Activated CD8-positive, alpha-beta memory T cell treated with anti-CD3 and anti-CD28 coated beads, Interleukin-2, amount 10 ng/mL, durations not matched to agents 7 days and 5 days (primary cell): Measurements from ENCODE around the gene CNOT6. TPM values are rescaled to one million over a fixed set of nuclear protein-coding genes. Genes with fewer than 3 reads are reported as not detected.
"Not testable (repeated sequence)": the region's sequence is repeated elsewhere in the genome, so short reads cannot be mapped to it uniquely, and the experiment has no call there.

Source experiments
- ATAC-seq: fragments of 150-1000 bp; cut with Tn5 transposase; one replicate; pipeline ENCODE4 v1.10.0; 2021; ENCODE audit warnings: moderate library complexity
- CTCF ChIA-PET: fragments of 350-600 bp; sonication (Branson Sonifier 250); formaldehyde crosslinking; loops from one replicate; lab custom pipeline; 2021; ENCODE audit warnings: antibody characterized with exemption; lab: Charles Lee
- DNase-seq: peaks from one replicate; pipeline ENCODE4 v3.0.0-alpha.2; 2020
- H3K27ac Mint-ChIP-seq: one replicate; pipeline ENCODE4 v1.8.0; 2021; ENCODE audit warnings: mild to moderate bottlenecking, mixed read lengths
- H3K27me3 Mint-ChIP-seq: one replicate; pipeline ENCODE4 v1.8.0; 2021; ENCODE audit warnings: mixed read lengths
- H3K36me3 Mint-ChIP-seq: one replicate; pipeline ENCODE4 v1.8.0; 2021; ENCODE audit warnings: mild to moderate bottlenecking, mixed read lengths
- H3K4me1 Mint-ChIP-seq: one replicate; pipeline ENCODE4 v1.8.0; 2021; ENCODE audit warnings: mixed read lengths
- H3K4me3 Mint-ChIP-seq: one replicate; pipeline ENCODE4 v1.8.0; 2021; ENCODE audit warnings: mild to moderate bottlenecking, moderate library complexity, mixed read lengths
- H3K9me3 Mint-ChIP-seq: one replicate; pipeline ENCODE4 v1.8.0; 2022; ENCODE audit warnings: low read depth, mixed read lengths
- total RNA-seq, 2 experiments: library from RNA; stranded (reverse); gene quantifications; one replicate each; pipeline ENCODE4 v1.2.3, GENCODE V29; 2021

The CNOT6 gene
- total RNA-seq, 2 experiments from 2014 or later: 39.7 to 44.4 TPM

- no peak overlapping the region for H3K4me3 Mint-ChIP-seq
- DNase-seq (no peak), ATAC-seq (no peak)
- H3K27ac Mint-ChIP-seq: no peak overlapping the region
- CTCF ChIA-PET: interaction anchor here (1.2 to 4.6 kb wide), 3 partner anchors 108 to 173 kb away, joined by 3 to 25 read pairs (median 3); no protein-coding TSS in a partner anchor
- H3K4me1 Mint-ChIP-seq: no peaks in the 10 kb centered on the region
- H3K36me3 Mint-ChIP-seq: no peaks in the 10 kb centered on the region
- H3K27me3 Mint-ChIP-seq: peaks cover 14% of the 10 kb centered on the region
- H3K9me3 Mint-ChIP-seq: no peaks in the 10 kb centered on the region
Observed at GRCh38 chr5:180467028-180467975, 26.9 kb upstream of the CNOT6 start.

GRCh38 chr5:180467989-180468731 is 26.0 kb upstream of the CNOT6 start:
- Mint-ChIP-seq H3K9me3 (no peaks in the 10 kb centered on the region), H3K4me1 (no peaks in the 10 kb centered on the region), H3K4me3 (no peak overlapping the region), H3K27ac (no peak overlapping the region), H3K36me3 (no peaks in the 10 kb centered on the region), H3K27me3 (peaks cover 19% of the 10 kb centered on the region)
- no peak for ATAC-seq
- DNase-seq: no peak
- CTCF ChIA-PET: interaction anchor here (4.6 kb wide), 1 partner anchor 174 kb away, joined by 25 read pairs; no protein-coding TSS in a partner anchor

- DNase-seq: no peak
- Mint-ChIP-seq H3K9me3 (no peaks in the 10 kb centered on the region), H3K4me3 (no peak overlapping the region), H3K27ac (no peak overlapping the region), H3K36me3 (no peaks in the 10 kb centered on the region), H3K27me3 (peaks cover 19% of the 10 kb centered on the region), H3K4me1 (no peaks in the 10 kb centered on the region)
- ATAC-seq: no peak
- CTCF ChIA-PET: interaction anchor here (1.4 to 4.6 kb wide), 2 partner anchors 60 to 175 kb away, joined by 3 to 25 read pairs; no protein-coding TSS in a partner anchor
Observed at GRCh38 chr5:180468732-180469585, 25.2 kb upstream of the CNOT6 start.

GRCh38 chr5:180469586-180469865 is 24.7 kb upstream of the CNOT6 start:
- no peak for ATAC-seq
- DNase-seq: no peak
- Mint-ChIP-seq H3K4me3 (no peak overlapping the region), H3K4me1 (no peaks in the 10 kb centered on the region), H3K9me3 (no peaks in the 10 kb centered on the region), H3K36me3 (no peaks in the 10 kb centered on the region), H3K27me3 (peaks cover 19% of the 10 kb centered on the region), H3K27ac (no peak overlapping the region)
- CTCF ChIA-PET: interaction anchor here (1.4 to 4.6 kb wide), 2 partner anchors 61 to 175 kb away, joined by 3 to 25 read pairs; no protein-coding TSS in a partner anchor

- H3K9me3 Mint-ChIP-seq: no peaks in the 10 kb centered on the region
- no peak overlapping the region for H3K4me3 Mint-ChIP-seq
- CTCF ChIA-PET: interaction anchor here (1.4 to 4.6 kb wide), 4 partner anchors 61 to 175 kb away, joined by 3 to 25 read pairs (median 12); no protein-coding TSS in a partner anchor
- no peaks in the 10 kb centered on the region for H3K4me1 Mint-ChIP-seq
- no peak for ATAC-seq
- peaks cover 19% of the 10 kb centered on the region for H3K27me3 Mint-ChIP-seq
- no peaks in the 10 kb centered on the region for H3K36me3 Mint-ChIP-seq
- H3K27ac Mint-ChIP-seq: no peak overlapping the region
- DNase-seq: no peak
Observed at GRCh38 chr5:180469866-180470265, 24.3 kb upstream of the CNOT6 start.

GRCh38 chr5:180470361-180470760 is 23.8 kb upstream of the CNOT6 start:
- Mint-ChIP-seq H3K4me3 (no peak overlapping the region), H3K27ac (no peak overlapping the region), H3K4me1 (no peaks in the 10 kb centered on the region), H3K9me3 (no peaks in the 10 kb centered on the region), H3K36me3 (no peaks in the 10 kb centered on the region), H3K27me3 (peaks cover 19% of the 10 kb centered on the region)
- DNase-seq: no peak
- CTCF ChIA-PET: interaction anchor here (1.0 to 4.6 kb wide), 9 partner anchors 9 to 176 kb away, joined by 3 to 25 read pairs (median 6); partner anchors contain the start of gene CNOT6
- ATAC-seq: no peak

GRCh38 chr5:180470966-180471582 is 23.1 kb upstream of the CNOT6 start:
- H3K27me3 Mint-ChIP-seq: peaks cover 19% of the 10 kb centered on the region
- no peak overlapping the region for H3K4me3 Mint-ChIP-seq
- H3K36me3 Mint-ChIP-seq: no peaks in the 10 kb centered on the region
- H3K9me3 Mint-ChIP-seq: no peaks in the 10 kb centered on the region
- peak; percentile 83 for ATAC-seq
- CTCF ChIA-PET: interaction anchor here (1.0 to 4.6 kb wide), 11 partner anchors 10 to 268 kb away, joined by 3 to 25 read pairs (median 5); partner anchors contain the start of gene CNOT6
- no peak overlapping the region for H3K27ac Mint-ChIP-seq
- no peaks in the 10 kb centered on the region for H3K4me1 Mint-ChIP-seq
- DNase-seq: peak; percentile 66

- CTCF ChIA-PET: interaction anchor here (1.0 to 4.6 kb wide), 10 partner anchors 9 to 269 kb away, joined by 3 to 25 read pairs (median 6); partner anchors contain the start of gene CNOT6
- peaks cover 19% of the 10 kb centered on the region for H3K27me3 Mint-ChIP-seq
- no peaks in the 10 kb centered on the region for H3K36me3 Mint-ChIP-seq
- no peak for ATAC-seq
- H3K27ac Mint-ChIP-seq: no peak overlapping the region
- H3K4me3 Mint-ChIP-seq: no peak overlapping the region
- H3K9me3 Mint-ChIP-seq: no peaks in the 10 kb centered on the region
- no peaks in the 10 kb centered on the region for H3K4me1 Mint-ChIP-seq
- no peak for DNase-seq
Observed at GRCh38 chr5:180471866-180472265, 22.3 kb upstream of the CNOT6 start.

GRCh38 chr5:180472269-180472668 is 21.9 kb upstream of the CNOT6 start:
- H3K36me3 Mint-ChIP-seq: no peaks in the 10 kb centered on the region
- DNase-seq (no peak), ATAC-seq (no peak)
- peaks cover 19% of the 10 kb centered on the region for H3K27me3 Mint-ChIP-seq
- H3K9me3 Mint-ChIP-seq: no peaks in the 10 kb centered on the region
- CTCF ChIA-PET: interaction anchor here (1.2 to 4.6 kb wide), 6 partner anchors 12 to 345 kb away, joined by 3 to 25 read pairs (median 4); no protein-coding TSS in a partner anchor
- no peak overlapping the region for H3K27ac Mint-ChIP-seq
- no peak overlapping the region for H3K4me3 Mint-ChIP-seq
- H3K4me1 Mint-ChIP-seq: no peaks in the 10 kb centered on the region

GRCh38 chr5:180473386-180473785 is 20.8 kb upstream of the CNOT6 start:
- H3K27me3 Mint-ChIP-seq: peaks cover 19% of the 10 kb centered on the region
- not testable (repeated sequence) for H3K9me3 Mint-ChIP-seq, DNase-seq, H3K36me3 Mint-ChIP-seq, H3K4me3 Mint-ChIP-seq, H3K27ac Mint-ChIP-seq, H3K4me1 Mint-ChIP-seq, ATAC-seq
- CTCF ChIA-PET: interaction anchor here (1.2 to 3.7 kb wide), 4 partner anchors 145 to 346 kb away, joined by 3 to 20 read pairs (median 9); no protein-coding TSS in a partner anchor

GRCh38 chr5:180474569-180474968 is 19.6 kb upstream of the CNOT6 start:
- no peak overlapping the region for H3K27ac Mint-ChIP-seq
- ATAC-seq (no peak), DNase-seq (no peak)
- H3K9me3 Mint-ChIP-seq: no peaks in the 10 kb centered on the region
- H3K4me3 Mint-ChIP-seq: no peak overlapping the region
- no peaks in the 10 kb centered on the region for H3K4me1 Mint-ChIP-seq
- CTCF ChIA-PET: interaction anchor here (2.5 kb wide), 1 partner anchor 181 kb away, joined by 15 read pairs; no protein-coding TSS in a partner anchor
- peaks cover 19% of the 10 kb centered on the region for H3K27me3 Mint-ChIP-seq
- no peaks in the 10 kb centered on the region for H3K36me3 Mint-ChIP-seq

- H3K36me3 Mint-ChIP-seq, H3K9me3 Mint-ChIP-seq, DNase-seq, CTCF ChIA-PET, H3K27ac Mint-ChIP-seq, H3K27me3 Mint-ChIP-seq, H3K4me3 Mint-ChIP-seq, H3K4me1 Mint-ChIP-seq, ATAC-seq: not testable (repeated sequence)
Observed at GRCh38 chr5:180475969-180476524, 18.1 kb upstream of the CNOT6 start.
